NK-92 (cell line): ENCODE measurements around the gene SPTSSA.

Experiments used
- DNase-seq: peaks from one replicate; lab custom pipeline; 2025; ENCODE audit not compliant: unreplicated experiment; lab: John Stamatoyannopoulos, UW

Gene SPTSSA

GRCh38 chr14:34472706-34473279 is 10.8 kb upstream of the SPTSSA start:
- no peak for DNase-seq

DNA sequence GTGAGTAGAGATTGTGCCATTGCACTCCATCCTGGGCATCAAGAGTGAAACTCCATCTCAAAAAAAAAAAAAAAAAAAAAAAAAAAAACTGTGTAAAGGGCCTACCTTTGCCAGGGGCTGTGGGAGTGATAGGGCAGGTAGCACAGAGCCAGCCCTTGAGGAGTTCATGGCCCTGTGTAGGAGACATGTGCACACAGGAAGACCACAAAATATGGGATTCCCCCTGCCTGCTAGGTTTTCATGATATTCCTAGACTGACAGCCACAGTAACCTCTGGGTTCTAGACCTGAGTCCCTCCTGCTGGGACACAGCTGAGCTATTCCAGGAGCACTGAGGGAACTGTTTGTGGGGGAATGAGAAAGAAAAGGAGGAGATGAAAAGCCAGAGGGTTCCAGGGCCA is 8.3 kb upstream of the SPTSSA start:
- DNase-seq: no peak

DNA sequence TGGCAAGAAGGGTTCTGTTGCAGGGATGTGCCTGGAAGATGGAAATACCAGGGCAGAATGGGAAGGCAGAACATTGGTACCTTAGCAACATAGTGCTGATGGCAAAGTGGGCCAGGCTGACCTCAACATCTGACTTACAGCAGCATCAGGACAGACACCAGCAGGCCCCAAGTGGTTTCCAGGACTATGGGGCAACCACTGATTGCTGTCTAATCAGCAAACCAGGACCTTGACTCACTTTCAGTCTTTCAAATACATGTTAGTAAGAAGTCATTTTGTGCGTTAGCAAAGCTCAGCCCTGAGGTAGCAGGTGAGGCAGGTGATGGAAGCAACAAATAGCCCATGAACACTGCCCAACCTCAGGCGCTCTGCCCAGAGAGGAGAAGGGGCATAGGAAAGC is 4.7 kb upstream of the SPTSSA start:
- no peak for DNase-seq

- no peak for DNase-seq
These were observed 3.2 kb upstream of the SPTSSA start for GRCh38 chr14:34465069-34465859.

DNA sequence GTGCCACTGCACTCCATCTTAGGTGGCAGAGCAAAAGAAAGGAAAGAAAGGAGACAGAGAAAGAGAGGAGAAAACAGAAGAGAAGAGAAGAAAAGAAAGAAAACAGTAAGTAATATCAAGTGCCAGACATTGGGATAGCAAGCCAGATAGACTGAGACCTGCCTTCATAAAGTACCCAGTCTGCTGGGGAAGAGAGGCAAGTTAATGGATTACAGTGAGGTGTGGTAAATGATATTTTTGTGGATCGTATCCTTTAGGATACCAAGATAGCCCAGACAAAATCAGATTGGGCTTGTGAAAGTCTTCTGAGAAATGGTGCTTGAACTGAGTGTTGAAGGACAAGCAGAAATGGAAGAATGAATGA is 1.5 kb upstream of the SPTSSA start:
- DNase-seq: no peak

GRCh38 chr14:34461334-34462131 is 507 bp downstream of the SPTSSA start:
- no peak for DNase-seq

DNA sequence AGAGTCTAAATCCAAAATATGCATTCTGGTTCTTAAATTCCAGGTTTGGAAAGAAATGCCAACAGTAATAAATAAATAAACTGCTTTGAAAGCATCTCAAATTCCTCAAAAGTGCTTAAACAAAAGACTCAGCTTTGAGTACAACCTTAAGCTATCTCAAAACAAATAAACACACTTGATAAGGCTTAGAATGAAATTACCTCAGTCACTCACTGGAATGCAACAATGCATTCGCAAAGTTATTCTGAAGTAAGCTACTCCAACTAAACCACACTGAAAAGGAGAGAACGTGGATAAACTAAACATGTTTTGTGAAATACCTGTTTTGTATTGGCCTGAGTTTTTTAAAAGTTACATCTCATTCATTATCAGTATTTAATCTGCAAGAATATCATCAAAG is 1.2 kb downstream of the SPTSSA start:
- no peak for DNase-seq

DNA sequence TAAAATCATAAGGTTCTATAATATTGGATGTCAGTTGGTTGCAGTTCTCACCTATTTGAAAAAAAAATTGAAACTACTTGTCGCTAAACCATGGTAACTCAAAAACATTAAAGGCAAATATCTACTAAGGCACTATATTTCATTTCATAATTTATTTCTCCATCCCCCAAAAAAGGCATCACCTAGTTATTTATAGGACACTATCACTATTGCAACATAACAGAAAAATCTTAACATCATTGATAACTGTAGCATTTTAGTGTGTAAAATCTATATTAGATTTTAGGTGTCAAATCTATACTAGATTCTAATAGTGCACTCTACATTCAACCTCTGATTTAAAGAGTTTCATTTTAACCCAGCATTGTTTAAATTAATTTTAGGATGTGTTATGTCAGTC is 1.7 kb downstream of the SPTSSA start:
- DNase-seq: no peak

DNA sequence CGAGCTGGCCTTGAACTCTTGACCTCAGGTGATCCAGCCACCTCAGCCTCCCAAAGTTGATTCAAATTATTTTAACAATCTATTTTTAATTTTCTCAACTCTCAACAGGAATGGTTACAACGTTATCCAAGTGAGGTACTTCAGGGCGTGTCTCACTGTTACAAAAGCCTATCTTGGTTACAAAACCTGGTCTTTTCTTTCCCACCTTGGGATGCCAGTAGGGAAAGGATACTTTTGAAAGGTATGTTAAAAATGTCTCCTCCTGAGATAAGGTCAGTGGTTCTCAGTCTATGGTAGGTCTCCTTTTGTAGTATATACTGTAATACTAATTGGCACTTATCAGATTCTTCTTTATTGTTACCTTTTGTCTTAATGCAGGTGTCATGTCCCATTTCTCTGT is 4.9 kb downstream of the SPTSSA start:
- DNase-seq: no peak

GRCh38 chr14:34453226-34453625 is 8.8 kb downstream of the SPTSSA start:
- DNase-seq: no peak

DNA sequence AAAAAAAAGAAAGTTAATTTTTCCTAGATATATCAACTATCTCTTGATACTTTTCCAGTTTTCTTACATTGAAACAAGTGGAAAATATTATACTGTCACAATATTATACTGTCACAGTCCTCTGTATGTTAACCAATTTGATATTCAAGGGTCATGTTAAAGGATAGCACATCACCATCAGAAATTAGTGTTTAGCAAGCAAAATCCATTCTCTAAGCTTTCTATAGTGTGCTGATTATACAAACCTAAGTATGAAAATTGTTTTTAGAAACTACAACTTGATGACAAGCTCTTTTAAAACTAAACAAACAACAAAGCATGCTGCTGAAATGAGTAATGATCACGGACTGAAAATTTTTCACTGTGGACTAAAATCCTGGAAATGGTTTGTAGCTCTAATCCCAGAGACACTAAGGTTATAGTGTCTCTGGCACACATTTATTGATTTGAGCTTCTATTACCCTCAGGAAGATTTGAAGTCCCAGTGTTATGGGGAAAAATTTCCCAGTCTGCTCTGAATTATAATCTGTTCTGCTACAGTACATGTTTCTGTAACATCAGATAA is 9.7 kb downstream of the SPTSSA start:
- no peak for DNase-seq

GRCh38 chr14:34450958-34451357 is 11.1 kb downstream of the SPTSSA start:
- DNase-seq: no peak

DNA sequence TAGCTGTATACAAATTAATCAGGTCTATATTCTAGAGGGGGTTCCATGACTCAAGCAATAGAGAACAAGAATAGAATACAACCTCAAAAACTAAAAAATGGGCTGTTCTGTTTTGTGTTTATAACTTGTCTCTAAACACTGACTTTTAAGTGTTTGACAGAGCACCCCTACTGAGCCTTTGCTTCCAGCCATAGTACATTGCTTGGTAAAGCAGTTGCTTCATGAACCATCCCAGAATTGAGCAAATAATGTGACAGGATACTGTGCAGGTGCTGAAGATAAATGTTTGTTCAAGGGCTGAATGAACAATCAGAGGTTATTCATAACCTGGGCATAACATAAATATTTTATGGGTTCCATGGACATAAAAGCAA is 11.5 kb downstream of the SPTSSA start:
- no peak for DNase-seq

- DNase-seq: no peak
These were observed 12.1 kb downstream of the SPTSSA start for GRCh38 chr14:34449819-34450541.

- no peak for DNase-seq
These were observed 22.9 kb downstream of the SPTSSA start for GRCh38 chr14:34439090-34439489.

DNA sequence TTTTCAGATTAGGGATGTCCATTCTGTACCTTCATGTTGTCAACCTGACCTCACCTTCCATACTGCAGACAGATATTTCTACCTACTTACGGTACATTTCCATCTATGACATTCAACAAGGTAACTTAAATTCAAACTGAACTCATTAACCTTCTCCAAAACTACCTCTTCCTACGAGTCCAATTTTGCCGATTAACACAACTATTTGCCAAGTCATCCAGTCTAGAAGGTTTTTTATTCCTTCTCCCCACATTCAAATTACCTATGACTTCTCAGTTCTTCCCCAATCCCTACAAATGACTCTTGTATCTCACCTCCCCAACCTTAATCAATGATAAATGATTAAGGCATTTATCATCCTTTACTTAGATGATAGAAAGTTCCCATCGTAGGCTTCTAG is 23.6 kb downstream of the SPTSSA start:
- DNase-seq: no peak

GRCh38 chr14:34437729-34438080 is 24.3 kb downstream of the SPTSSA start:
- no peak for DNase-seq

- no peak for DNase-seq
These were observed 24.9 kb downstream of the SPTSSA start for GRCh38 chr14:34436960-34437728.

DNA sequence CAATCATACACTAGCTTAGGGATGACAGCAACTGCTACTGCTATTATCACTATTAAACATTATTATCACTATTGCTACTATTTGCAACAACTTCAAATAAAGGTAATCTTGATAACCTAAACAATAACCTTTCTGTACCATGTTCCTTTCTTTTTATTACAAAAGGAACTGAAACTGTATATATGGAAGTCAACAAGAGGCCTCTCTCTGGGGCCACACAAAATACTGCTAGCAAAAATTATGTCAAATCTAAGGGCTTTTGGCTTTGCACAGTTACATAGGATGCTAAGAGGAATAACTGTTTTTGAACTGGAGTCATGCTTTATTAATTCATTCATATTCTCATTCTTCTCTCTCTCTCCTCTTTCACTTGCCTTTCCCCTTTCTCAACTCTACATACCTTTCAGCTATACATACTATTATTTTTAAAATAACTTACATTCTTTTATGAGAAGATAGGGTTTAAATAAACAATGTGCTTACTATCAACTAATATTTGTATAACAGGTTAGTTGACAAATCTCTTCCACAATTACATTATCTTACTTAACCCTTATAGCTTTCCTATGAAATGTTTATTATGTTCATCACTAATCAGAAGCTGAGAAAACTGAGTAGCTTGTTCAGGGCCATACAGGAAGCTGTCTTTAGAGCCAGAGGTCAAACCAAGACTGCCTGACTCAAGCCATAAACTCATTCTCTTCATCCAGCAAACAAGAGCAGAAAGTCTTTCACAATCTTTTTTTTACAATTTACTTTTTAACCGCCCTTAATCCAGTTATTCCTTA is 25.7 kb downstream of the SPTSSA start:
- DNase-seq: no peak

- no peak for DNase-seq
These were observed 28.1 kb downstream of the SPTSSA start for GRCh38 chr14:34433957-34434356.
